ENCODE measurements around the gene CHL1.

CHL1 gene, protein sequence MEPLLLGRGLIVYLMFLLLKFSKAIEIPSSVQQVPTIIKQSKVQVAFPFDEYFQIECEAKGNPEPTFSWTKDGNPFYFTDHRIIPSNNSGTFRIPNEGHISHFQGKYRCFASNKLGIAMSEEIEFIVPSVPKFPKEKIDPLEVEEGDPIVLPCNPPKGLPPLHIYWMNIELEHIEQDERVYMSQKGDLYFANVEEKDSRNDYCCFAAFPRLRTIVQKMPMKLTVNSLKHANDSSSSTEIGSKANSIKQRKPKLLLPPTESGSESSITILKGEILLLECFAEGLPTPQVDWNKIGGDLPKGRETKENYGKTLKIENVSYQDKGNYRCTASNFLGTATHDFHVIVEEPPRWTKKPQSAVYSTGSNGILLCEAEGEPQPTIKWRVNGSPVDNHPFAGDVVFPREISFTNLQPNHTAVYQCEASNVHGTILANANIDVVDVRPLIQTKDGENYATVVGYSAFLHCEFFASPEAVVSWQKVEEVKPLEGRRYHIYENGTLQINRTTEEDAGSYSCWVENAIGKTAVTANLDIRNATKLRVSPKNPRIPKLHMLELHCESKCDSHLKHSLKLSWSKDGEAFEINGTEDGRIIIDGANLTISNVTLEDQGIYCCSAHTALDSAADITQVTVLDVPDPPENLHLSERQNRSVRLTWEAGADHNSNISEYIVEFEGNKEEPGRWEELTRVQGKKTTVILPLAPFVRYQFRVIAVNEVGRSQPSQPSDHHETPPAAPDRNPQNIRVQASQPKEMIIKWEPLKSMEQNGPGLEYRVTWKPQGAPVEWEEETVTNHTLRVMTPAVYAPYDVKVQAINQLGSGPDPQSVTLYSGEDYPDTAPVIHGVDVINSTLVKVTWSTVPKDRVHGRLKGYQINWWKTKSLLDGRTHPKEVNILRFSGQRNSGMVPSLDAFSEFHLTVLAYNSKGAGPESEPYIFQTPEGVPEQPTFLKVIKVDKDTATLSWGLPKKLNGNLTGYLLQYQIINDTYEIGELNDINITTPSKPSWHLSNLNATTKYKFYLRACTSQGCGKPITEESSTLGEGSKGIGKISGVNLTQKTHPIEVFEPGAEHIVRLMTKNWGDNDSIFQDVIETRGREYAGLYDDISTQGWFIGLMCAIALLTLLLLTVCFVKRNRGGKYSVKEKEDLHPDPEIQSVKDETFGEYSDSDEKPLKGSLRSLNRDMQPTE (N-terminal part only)

DNA sequence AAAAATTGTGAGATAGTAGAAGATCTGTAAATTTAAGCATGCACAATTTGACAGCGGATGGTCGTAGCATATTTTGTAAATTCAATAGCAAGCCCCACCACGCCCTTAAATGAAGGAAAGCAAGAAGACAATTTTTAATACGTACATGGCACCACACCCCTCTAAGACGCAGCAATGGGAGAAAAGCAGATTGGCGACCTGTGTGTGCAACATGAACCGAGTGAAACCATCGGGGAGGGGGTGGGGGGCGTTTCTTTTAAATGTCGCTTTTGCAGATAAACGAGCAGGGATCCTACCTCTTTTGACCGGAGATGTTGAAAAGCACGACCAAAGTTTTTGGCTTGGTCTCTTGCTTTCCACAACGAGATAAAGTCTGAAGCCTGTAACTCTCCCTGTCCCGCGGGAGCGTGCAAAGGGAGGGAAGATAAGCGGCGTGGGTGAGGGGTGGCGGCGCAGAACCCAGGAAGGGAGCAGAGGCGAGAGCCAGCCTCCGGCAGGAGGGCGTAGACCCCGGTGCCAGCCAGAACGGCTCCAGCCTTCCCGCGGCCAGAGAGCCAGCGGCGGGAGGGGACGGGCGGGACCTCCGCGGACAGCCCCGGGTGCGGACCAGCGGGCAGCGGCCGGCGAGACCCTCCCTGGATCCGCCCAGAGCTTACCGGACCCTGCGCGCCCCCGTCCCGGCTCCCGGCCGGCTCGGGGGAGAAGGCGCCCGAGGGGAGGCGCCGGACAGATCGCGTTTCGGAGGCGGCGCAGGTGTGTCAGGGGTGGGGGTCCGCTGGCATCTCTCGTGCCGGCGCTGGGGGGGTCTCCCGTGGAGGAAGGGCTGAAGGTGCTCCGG, at the start of gene CHL1:
CHL1 (plus strand) TSS at position 453 of the 838 bp plus-strand sequence. CDS start 123,014 bp downstream, outside the sequence.
- DNase-seq (ENCODE audit: low read depth, low spot score): no peak

DNA sequence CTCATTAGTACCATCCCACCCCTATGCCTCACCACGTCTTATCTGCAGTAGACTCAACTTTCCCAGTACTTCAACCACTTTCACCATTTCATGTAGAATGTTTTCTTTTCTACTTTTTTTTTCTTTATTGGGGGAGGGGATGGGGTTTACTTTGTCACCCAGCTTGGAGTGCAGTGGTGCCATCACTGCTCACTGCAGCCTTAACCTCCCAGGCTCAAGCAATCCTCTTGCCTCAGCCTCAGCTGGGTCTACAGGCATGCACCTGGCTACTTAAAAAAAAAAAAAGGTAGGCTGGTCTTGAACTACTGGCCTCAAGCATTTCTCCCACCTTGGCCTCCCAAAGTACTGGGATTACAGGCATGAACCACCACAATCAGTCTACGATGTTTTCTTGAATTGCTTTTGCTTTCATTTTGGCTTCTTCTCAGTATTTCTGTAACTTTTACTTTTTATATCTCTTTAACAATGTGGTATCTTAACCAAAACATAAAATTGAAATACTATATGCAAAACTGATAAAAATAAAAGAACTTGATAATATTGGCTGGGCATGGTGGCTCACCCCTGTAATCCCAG, 44.9 kb upstream of the CHL1 start:
- no peak for DNase-seq (ENCODE audit: low read depth, low spot score)

DNA sequence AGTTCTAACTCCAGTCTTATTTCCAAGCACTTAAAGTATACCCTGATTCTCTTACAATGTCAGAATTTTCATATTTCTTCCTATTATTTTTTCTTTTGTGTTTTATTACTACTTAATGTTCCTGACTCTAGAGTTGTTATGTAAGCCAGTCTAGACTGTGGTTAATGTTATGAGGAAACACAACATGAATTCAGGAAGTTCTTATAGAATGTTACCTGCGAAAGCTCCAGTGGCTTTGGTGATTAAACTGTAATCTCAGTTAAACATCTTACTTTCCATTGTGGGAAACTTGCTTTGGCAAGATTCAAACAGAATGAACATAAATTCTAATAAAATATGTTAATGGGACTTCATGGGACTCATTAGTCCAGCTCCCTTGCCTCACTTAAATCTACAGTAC, 36.6 kb upstream of the CHL1 start:
- DNase-seq (ENCODE audit: low read depth, low spot score): no peak

DNA sequence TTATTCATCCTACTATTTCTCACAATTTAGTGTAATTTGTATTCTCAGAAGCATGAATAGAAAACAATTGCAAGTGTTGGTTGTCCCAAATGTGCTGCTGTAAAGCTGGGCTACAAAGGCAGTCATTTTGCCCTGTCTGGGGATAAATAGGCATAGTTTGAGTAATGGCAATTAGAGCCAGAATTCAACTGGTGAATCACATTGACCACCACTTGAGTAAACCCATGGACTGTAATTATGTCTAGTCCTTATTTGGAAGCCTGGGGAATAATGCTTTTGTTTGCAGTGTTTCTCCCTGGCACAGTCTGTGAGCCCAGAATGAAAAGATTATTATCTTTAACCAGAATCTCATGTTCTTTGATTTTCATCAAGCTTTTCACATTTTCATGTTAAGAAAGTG, 30.5 kb upstream of the CHL1 start:
- no peak for DNase-seq (ENCODE audit: low read depth, low spot score)

DNA sequence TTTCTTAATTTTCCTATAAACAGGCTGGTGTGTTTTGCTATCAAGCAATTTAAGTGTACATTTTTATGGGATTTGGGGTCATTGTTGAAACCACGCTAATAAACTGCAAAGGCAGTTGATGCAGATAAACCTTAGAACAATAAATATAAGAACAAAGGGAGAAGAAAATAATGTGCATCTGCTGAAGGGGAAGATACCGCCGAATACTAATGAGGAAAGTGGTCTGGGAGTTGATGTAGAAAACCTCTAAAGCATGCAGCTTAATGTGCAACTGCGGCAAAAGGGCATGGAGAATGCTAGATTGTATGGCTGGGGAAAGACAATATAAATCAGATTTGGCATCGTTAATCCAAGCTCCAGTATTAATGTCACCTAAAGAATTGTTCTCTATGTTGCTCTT, 29.8 kb upstream of the CHL1 start:
- DNase-seq (ENCODE audit: low read depth, low spot score): no peak

DNA sequence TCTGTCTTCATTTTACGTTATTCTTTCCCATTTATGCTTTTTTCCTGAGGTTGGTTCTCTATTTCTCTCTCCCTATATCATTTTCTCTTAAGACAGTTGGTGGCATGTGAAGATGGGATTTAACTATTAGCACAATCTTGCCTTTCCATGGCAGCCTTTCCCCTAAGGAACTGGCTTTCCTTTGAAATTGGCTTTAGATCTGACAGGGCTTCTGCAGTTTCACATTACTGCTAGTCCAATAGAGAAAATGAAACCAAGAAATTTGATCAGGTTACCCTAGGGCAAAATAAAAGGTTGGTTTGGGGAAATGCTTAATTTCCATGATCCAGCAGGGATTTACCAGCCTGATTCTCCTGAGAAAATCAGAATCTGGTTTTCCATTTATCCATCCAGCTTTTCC, 22.7 kb upstream of the CHL1 start:
- DNase-seq (ENCODE audit: low read depth, low spot score): no peak

DNA sequence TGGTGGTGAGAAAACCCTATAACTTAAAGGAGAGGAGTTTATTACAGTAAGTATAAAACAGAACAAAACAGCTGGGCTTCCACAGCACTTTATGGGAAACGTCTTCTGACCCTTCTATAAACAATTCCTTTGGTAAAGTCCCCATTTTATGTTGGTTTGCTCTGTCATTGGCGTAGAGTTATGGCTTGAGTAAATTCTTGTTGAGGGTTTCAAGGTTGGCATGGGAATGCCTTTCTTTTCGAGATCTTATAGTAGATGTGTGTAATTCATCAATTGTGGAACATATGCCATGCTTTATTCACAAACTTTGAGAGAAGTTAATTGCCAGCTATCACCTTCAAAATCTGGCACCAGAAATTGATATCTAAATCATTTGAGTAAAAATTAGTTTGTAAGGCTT, 11.6 kb upstream of the CHL1 start:
- DNase-seq (ENCODE audit: low read depth, low spot score): no peak

DNA sequence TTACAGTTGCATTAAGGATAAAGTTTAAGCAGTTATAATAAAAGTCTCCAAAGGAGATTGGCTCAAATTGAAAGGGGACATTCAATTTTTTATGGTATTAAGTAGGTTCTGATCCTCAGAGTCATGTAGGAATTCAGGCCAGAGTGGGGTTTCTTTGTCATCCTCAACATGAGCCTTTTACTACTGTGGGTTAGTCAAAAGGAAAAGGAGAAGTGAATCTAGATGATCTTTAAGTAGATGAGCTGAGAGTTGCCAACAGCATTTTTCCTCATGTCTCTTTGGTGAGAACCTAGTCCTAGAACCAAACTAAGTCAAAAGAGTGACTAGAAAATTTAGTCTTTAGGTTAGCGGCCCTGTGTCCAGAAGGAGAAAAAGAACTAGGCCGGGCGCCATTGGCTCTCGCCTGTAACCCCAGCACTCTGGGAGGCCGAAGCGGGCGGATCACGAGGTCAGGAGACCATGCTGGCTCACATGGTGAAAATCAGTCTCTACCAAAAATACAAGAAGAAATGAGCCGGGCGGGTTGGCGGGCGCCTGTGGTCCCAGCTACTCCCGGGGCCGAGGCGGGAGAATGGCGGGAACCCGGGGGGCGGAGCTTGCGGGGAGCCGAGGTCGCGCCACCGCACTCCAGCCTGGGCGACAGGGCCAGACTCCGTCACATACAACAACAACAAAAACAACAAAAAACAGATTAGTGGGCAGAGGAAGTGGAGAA, 4.2 kb upstream of the CHL1 start:
- DNase-seq (ENCODE audit: low read depth, low spot score): no peak

DNA sequence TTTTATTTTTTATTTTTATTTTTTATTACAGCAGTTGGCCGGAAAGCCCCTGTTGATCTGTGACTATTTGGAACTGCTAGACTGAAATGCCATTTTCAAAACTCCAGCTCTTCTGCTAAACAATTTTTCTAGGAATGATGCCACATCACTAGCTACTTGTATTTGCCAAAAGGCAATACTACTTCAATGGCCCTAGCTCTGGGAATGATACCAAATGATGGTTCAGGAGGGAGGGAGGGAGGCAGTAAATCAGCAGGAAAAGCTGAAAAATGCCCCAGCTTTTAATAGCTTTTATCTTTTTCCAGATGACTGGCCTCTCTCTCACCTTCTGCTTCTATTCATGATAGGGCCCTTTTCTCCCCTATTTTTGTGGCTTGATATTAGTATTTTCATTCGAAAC, 2.6 kb upstream of the CHL1 start:
- no peak for DNase-seq (ENCODE audit: low read depth, low spot score)

DNA sequence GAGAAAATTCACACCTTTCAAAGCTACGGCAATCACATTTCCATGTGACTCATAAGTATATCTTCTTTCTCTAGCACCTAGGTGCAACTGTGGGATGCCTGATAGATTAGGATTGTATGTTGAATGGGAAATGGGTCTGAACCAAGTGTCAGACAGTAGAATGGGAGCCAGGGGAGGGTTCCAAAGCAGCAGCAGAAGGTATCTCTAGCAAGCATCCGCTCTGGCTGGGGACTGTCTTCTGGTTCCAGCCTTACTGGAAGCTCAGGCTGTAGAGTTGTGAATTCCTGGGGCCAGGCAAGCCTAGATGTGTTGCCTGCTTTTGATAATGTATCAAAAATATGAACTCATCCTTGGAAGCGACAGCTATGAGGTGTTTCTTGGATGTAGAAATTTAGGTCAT, 2.1 kb upstream of the CHL1 start:
- DNase-seq (ENCODE audit: low read depth, low spot score): no peak

DNA sequence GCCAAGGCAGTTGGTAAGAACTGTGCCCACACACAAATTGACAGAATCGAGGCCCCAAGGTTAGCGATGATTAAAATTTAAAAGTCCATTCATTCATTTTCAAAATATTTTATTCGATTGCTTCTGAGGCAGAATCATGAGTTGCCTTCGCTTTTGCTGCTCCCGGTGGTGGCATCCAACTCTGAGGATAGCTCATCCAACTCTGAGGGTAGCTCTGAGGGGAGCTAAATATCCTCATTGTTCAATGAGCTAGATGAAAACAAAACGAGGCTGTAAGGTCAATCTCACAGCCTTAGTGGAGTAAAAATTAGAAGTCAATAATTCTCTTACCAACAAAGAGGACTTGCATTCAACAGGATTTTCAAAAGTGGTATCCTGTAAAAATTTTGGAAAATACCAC, 897 bp upstream of the CHL1 start:
- no peak for DNase-seq (ENCODE audit: low read depth, low spot score)

DNA sequence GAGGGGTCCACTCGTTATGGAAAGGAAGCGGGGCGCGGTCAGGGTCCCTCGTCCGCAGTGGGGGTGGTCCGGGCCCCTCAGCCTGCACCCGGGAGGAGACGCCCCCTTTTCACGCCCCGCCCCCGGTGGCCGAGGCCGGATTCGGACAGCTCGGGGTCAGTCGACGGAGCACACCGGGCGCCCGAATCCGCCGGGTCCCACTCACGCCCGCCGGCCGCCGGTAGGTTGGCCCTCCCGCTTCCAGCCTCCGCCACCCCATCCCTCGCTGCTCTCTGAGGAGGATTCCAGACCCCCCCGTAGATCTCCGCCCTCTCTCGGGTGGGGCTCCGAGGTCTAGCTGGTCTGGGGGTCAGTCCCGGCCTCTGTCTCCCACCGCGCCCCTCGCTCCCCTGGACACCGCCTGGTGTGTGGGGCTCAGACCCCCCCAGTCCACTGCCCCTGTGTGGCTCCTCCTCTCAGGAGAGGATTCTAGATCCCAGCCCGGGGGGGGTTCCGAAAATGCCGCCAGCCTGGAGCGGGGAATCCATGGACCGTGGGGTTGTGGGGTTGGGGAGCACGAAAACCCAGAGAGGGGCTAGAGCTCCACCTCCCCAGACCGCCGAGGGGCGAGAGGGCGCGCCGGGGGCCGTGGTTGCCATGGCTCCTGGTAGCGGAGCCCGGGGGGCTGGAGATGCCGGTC, 725 bp downstream of the CHL1 start:
- DNase-seq (ENCODE audit: low read depth, low spot score): no peak

DNA sequence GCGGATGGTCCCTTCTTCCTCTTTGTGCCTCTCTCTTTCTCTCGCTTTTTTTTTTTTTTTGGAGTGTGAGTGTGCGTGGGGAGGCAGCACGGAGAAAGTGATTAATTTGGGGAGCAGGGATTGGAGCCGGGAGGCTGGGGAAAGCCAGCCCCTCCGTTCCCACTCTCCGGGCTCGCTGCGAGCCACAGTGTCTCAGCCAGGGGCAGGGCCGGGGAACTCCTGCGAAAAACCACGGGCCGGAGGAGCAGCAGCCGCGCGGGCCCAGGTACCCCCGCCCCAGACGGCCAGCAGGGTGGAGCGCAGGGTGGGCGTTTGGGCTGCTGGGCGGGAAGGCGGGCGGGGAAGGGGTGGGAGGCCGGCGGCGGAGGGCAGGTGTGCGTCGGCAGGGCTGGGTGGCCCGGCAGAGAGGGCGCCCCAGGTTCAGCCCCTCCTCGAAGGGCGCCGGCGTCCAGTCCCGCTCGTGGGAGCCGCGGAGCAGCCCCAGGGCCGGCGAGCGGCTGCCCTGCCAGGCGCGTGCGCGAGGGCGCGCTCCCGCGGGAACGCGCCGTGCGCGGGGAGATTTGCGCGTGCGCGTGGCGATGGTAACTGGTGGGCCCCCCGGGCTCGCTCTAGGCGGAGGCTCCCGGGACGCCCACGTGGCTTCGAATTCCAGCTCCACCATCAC, 1.4 kb downstream of the CHL1 start:
- DNase-seq (ENCODE audit: low read depth, low spot score): no peak

DNA sequence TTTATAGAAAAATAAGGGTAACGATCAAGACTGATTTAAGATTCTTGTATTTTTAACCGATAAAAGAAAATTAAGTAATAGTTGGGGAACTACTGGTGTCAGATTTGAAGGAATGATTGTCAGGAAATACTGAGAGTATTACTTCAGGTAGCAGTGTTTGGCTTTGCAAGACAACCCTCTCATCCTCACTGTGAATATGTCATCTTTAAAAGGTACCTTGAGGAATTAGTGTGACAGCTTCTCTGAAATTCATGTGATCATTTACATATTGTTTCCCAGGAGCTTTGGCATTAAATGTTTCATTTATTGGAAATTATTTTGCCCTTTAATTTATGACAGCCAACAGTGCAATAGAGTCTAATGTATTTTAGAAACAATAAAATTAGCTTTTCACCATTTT, 3.3 kb downstream of the CHL1 start:
- no peak for DNase-seq (ENCODE audit: low read depth, low spot score)

DNA sequence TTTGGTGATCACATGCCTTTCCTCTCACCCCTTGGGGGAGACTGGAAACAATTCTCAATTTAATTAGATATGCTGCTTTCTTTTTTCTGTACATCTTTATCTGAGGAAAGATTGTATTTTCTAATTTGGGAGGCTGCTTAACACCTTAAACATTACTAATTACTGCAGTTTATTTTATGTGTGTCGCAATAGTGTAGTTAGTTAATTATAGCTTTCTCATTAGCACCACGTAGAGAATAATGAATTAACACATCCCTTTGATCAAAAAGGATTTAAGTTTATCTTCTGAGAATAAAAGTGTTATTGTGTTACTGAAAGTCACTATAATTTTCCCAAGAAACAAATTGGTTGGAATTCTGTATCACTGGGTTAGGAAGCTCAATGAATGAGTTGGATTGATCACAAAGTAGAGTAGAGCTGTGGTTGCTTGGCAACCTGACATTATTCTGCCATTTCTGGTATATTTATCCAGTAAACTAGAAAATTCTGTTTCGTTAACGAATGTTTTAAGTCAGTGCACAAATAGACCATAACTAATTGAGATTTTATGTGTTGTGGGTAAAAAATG, 4.3 kb downstream of the CHL1 start:
- no peak for DNase-seq (ENCODE audit: low read depth, low spot score)

DNA sequence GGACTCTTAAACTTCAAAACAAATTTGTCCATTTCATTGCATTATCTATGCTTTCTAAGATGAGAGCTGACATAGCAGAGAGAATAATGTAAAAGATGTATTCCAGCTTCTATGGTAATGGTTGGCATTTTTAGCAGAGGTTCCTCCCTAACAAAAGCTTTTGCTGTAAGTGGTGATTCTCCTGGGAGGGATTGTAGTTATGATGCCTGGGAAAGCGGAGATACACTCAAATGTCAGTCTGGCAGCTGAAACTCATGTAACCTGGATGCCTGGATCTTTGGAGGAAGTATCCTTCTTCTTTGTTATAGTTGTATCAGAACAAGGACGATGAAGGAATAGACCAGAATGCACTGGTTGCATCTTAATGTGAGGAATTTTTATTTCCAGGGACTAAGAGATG, 7.5 kb downstream of the CHL1 start:
- DNase-seq (ENCODE audit: low read depth, low spot score): no peak

DNA sequence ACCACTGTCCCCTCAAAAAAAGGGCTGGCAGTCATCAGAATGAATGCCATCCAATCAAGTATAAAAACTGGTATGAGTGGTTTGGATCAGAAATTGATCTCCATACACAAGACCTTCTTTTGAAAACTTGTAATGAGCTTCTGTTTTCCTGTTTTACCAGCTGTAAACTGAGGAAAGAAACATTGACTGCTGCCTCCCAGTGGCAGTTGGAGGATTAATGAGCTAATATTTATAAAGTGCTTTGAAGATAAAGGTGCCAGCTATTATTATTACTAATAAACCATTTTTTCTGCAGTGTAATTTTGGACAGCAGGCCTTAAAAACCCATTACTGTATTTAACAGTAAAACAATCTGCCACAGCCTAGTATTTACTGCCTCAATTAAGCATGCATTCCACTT, 11.4 kb downstream of the CHL1 start:
- no peak for DNase-seq (ENCODE audit: low read depth, low spot score)

DNA sequence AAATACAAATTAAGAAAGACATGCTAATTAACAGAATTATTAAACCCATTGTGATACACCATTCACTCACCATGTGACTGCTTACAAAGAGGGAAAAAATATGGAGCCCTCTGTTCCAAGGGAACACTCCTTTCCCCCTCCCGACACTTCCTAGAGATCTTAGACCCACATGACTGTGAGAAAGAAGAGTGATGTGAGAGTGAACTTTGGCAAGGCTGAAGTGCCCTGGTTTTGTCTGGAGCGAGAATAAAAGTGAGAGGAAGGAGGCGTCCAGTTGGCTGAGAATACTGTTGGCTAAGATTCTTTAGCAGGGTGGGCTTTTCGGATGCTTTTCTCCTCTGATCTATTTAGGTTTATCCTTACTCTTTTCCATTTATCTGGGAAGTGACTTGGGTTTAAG, 14.1 kb downstream of the CHL1 start:
- DNase-seq (ENCODE audit: low read depth, low spot score): no peak

DNA sequence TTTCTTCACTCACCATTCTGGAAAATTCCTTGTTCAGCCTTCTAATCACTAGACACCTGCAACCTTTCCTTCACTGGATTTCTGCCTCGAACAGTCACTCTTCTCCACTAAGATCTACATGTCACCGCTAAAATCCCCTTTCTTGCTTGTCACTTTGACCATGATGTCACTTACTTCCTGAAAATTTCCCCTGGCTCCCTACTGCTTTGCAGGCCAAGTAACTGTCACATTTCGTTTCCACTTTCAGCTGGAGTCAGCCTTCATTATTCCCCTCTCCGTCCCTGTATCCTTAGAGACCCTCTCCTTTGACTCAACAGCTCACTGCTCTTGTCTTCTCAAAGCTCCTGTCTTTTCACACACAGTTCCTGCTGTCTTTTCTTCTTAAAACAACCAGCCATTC, 15.9 kb downstream of the CHL1 start:
- DNase-seq (ENCODE audit: low read depth, low spot score): no peak
